Endothelial cell (in vitro differentiated cells): ENCODE measurements around the gene DAPK3. TPM values are rescaled to one million over a fixed set of nuclear protein-coding genes. Genes with fewer than 3 reads are reported as not detected.

Experiments
- DNase-seq: peaks from one replicate; pipeline ENCODE4 v3.0.0; 2021; ENCODE audit warnings: low spot score
- H3K27ac Mint-ChIP-seq: one replicate; pipeline ENCODE4 v1.8.0; 2021; ENCODE audit warnings: mixed read lengths, inconsistent platforms; ENCODE audit not compliant: unreplicated experiment
- H3K27me3 Mint-ChIP-seq: one replicate; pipeline ENCODE4 v1.8.0; 2021; ENCODE audit warnings: mild to moderate bottlenecking, moderate library complexity, mixed read lengths, inconsistent platforms; ENCODE audit not compliant: unreplicated experiment
- H3K36me3 Mint-ChIP-seq: one replicate; pipeline ENCODE4 v1.8.0; 2021; ENCODE audit warnings: mild to moderate bottlenecking, low read depth, mixed read lengths, inconsistent platforms; ENCODE audit not compliant: unreplicated experiment
- H3K4me1 Mint-ChIP-seq: one replicate; pipeline ENCODE4 v1.8.0; 2021; ENCODE audit warnings: mild to moderate bottlenecking, mixed read lengths, inconsistent platforms; ENCODE audit not compliant: unreplicated experiment
- H3K4me3 Mint-ChIP-seq: one replicate; pipeline ENCODE4 v1.8.0; 2021; ENCODE audit warnings: mild to moderate bottlenecking, mixed read lengths, inconsistent platforms; ENCODE audit not compliant: unreplicated experiment
- H3K9me3 Mint-ChIP-seq: one replicate; pipeline ENCODE4 v1.8.0; 2021; ENCODE audit warnings: mixed read lengths, inconsistent platforms; ENCODE audit not compliant: unreplicated experiment
- CTCF ChIP-seq: fragments of 200-600 bp; sonication (generic); IDR thresholded peaks from one replicate; pipeline ENCODE4 v1.5.0; 2021; ENCODE audit warnings: antibody characterized with exemption; ENCODE audit not compliant: unreplicated experiment
- total RNA-seq: library from RNA; stranded (reverse); fragmentation: NEBNext Ultra II Directional; extraction: Animal tissue kit (Norgen Biotek cat#: 25700); gene quantifications from one replicate; pipeline ENCODE4 v1.2.1, GENCODE V29; 2021; ENCODE audit not compliant: unreplicated experiment

Gene DAPK3
- total RNA-seq, 1 donor from 2014 or later, result 316 TPM

- Mint-ChIP-seq H3K4me3 (no peak overlapping the region), H3K27me3 (peaks cover 3% of the 10 kb centered on the region), H3K4me1 (peaks cover 4% of the 10 kb centered on the region), H3K36me3 (peaks cover 7% of the 10 kb centered on the region), H3K27ac (no peak overlapping the region), H3K9me3 (no peaks in the 10 kb centered on the region)
- DNase-seq, result no peak
- TF ChIP-seq CTCF, result no peak
Measured at GRCh38 chr19:4016903-4017638, 46.2 kb upstream of the DAPK3 start.

GRCh38 chr19:4016486-4016885 is 45.6 kb upstream of the DAPK3 start:
- peaks cover 5% of the 10 kb centered on the region for H3K36me3 Mint-ChIP-seq
- no peak for DNase-seq
- H3K9me3 Mint-ChIP-seq, result no peaks in the 10 kb centered on the region
- no peak overlapping the region for H3K4me3 Mint-ChIP-seq
- TF ChIP-seq CTCF, result no peak
- H3K27me3 Mint-ChIP-seq, result peaks cover 3% of the 10 kb centered on the region
- H3K27ac Mint-ChIP-seq, result no peak overlapping the region
- peaks cover 3% of the 10 kb centered on the region for H3K4me1 Mint-ChIP-seq

GRCh38 chr19:4015705-4016402 is 45.0 kb upstream of the DAPK3 start:
- Mint-ChIP-seq H3K9me3 (no peaks in the 10 kb centered on the region), H3K36me3 (peaks cover 5% of the 10 kb centered on the region), H3K27me3 (peaks cover 3% of the 10 kb centered on the region), H3K27ac (no peak overlapping the region), H3K4me3 (no peak overlapping the region), H3K4me1 (peaks cover 6% of the 10 kb centered on the region)
- no peak for DNase-seq
- TF ChIP-seq CTCF, result no peak

- no peak for DNase-seq
- no peak for TF ChIP-seq CTCF
- H3K9me3 Mint-ChIP-seq, result no peaks in the 10 kb centered on the region
- peaks cover 3% of the 10 kb centered on the region for H3K27me3 Mint-ChIP-seq
- no peak overlapping the region for H3K27ac Mint-ChIP-seq
- peaks cover 8% of the 10 kb centered on the region for H3K4me1 Mint-ChIP-seq
- no peak overlapping the region for H3K4me3 Mint-ChIP-seq
- H3K36me3 Mint-ChIP-seq, result no peaks in the 10 kb centered on the region
Measured at GRCh38 chr19:4014541-4015491, 43.9 kb upstream of the DAPK3 start.
